NCI-H2196 (cell line): Measurements from ENCODE around the gene NAIP.
"Not testable (repeated sequence)": the region's sequence is repeated elsewhere in the genome, so short reads cannot be mapped to it uniquely, and the experiment has no call there.

Source experiments
- DNase-seq: peaks from one replicate; lab custom pipeline; 2025; ENCODE audit not compliant: unreplicated experiment; lab: John Stamatoyannopoulos, UW

Gene NAIP

GRCh38 chr5:70931709-70932368 lies 93.3 kb downstream of the NAIP start:
- not testable (repeated sequence) for DNase-seq

- not testable (repeated sequence) for DNase-seq
Measured at GRCh38 chr5:70925211-70925562, 100.0 kb downstream of the NAIP start.
